GM12864 (cell line): ENCODE data around the gene CDH13.

ENCODE experiments used
- DNase-seq: peaks from one replicate; pipeline ENCODE4 v3.0.0-alpha.2; 2011; ENCODE audit warnings: low read depth
- H3K4me3 ChIP-seq: 2 replicates; pipeline ENCODE4 v1.5.1; 2011; ENCODE audit warnings: mild to moderate bottlenecking, low read depth, low read length, control low read depth
- TF ChIP-seq, protein P1 (sequence below): IDR thresholded peaks from 2 replicates; pipeline ENCODE4 v1.5.1; 2011; ENCODE audit warnings: low read depth, mild to moderate bottlenecking, moderate library complexity, low read length, control low read depth, inconsistent platforms; ENCODE audit errors: missing control alignments

CDH13 gene

DNA sequence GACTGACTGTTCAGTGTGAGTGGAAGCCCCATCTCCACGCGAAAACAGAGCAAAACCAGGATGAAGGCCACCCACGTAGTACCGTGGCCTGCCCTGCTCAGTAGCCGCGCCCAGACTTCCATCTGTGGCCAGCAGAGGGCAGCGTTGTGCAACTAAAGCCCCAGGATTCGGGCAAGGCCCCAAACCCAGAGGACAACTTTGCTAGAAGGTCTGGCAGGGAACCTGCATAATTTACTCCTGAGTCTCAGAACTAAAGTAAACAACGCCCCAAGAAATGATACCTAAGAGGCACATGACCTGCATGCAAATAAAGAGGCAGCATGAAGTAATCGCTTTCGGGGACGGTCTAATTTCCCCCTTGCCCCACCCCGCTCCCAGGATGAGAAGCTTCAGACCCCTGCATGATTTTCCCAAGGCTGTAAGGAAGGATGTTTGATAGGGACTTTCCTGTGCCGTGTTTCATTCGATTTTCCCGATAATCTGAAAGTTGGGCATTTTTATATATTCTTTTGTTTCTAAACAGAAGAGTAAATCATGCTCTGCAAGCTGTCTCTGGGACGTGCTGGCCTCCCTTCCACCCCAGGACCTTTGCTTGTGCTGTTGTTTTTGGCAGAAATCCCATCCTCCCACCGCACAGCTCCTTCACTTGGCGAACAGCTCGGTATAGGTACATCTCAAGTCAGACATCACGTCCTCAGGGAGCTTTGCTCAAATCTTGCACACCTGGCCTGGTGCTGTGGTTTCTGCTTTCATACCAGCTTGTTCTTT is 1199.6 kb downstream of the CDH13 start:
- H3K4me3 ChIP-seq = no peak overlapping the region
- DNase-seq = no peak
- TF ChIP-seq, protein P1, sequence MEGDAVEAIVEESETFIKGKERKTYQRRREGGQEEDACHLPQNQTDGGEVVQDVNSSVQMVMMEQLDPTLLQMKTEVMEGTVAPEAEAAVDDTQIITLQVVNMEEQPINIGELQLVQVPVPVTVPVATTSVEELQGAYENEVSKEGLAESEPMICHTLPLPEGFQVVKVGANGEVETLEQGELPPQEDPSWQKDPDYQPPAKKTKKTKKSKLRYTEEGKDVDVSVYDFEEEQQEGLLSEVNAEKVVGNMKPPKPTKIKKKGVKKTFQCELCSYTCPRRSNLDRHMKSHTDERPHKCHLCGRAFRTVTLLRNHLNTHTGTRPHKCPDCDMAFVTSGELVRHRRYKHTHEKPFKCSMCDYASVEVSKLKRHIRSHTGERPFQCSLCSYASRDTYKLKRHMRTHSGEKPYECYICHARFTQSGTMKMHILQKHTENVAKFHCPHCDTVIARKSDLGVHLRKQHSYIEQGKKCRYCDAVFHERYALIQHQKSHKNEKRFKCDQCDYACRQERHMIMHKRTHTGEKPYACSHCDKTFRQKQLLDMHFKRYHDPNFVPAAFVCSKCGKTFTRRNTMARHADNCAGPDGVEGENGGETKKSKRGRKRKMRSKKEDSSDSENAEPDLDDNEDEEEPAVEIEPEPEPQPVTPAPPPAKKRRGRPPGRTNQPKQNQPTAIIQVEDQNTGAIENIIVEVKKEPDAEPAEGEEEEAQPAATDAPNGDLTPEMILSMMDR = peak; percentile 94

DNA sequence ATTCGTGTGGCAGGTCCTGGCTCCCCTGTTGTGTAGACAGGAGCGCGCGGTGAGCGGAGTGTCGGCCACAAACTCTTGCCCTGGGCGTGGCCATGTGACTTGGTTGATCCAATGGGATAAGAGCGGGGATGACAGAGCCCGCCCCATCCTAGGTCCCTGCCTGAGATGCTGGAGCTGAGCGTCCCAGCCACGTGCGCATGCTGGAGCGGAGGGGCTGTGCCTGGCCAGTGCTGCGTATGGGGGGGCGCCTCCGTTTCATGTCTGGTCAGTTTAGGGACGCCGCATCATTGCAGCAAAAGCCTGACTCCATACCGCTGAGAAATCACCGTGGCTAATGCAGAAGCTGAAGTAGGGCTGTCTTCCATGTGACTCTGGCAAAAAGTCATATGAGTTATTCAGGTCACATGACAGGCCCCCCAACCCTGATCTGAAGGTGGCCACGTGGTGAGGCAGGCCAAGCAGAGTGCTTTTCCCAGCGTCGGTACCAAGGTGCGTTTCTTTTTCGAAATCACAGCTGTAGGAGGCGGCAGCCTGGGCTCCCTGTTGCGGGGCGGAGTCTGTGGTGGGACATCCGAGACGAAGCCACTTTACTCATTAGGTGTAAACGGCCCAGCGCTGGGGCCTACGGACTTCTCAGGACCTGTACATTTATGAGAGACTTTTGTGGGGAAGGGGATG is 1203.5 kb downstream of the CDH13 start:
- TF ChIP-seq, protein P1 = no peak
- no peak overlapping the region for H3K4me3 ChIP-seq
- DNase-seq = no peak

DNA sequence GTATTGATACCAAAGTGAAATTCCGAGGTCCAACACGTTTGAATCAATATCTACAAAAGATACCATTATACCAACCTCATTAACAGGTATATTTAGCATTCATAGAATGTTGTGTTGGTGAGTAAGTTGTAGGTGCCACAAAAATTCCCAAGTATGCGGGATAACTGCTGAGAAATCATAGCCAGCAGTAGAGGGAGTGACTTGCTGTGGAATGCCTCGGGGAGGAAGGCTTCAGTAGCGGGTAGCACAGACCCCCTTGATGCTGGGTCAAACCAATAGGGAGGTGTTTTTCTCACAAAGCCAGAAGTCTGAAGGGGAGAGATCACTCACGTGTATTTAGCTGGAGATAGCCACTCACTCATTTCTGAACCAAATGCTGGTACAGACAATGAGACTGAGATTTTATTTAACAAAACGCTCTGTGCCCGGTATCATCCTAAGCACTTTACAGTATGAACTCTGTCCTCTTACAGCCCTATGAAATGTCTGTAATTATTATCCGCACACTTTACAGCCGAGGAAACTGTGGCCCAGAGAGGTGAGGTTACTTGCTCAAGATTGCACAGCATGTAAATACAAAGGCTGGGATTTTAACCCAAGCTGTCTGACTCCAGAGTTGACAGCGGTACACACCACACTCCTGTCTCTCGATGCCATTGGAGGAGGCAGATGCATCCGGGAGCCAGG is 1204.1 kb downstream of the CDH13 start:
- H3K4me3 ChIP-seq = no peak overlapping the region
- DNase-seq = no peak
- TF ChIP-seq, protein P1 = no peak

DNA sequence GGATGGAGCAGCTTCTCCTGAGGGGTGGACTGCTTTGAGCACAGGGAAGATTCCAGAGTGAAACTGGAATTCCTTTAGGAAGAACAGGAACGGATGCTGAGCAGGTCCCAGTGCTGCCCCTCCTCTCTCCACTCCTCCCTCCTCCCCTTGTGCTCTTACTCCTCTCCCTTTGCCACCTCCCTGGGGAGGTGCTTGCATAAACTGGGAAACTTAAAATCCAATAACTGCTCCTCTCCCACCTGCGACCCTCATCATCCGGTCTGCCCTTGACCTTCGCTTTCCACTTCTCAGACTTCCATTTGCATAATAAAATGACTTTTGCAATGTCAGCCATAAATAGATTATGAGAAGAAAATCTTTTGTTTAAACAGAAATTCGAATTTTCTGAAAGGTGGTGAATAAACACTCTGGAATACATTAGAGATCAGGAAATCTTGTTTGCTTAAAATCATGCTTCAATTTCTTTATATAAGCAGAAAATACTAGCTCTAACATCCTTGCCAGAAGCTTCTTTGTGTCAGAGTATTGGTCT is 1204.8 kb downstream of the CDH13 start:
- no peak for DNase-seq
- TF ChIP-seq, protein P1 = no peak
- H3K4me3 ChIP-seq = no peak overlapping the region

DNA sequence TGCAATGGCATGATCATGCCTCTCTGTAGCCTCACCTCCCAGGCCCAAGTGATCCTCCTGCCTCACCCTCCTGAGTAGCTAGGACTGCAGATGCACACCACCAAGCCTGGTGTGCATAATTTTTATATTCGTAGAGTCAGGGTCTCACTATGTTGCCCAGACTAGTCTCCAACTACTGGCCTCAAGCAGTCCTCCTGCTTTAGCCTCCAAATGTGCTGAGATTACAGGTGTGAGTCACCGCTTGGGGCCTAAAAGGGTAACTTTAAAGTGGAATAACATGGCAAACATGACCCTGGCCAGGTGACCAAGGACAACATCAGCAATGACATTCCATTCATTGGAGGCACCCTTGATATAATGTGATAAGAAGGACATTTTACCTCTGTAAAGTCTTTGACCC is 1207.2 kb downstream of the CDH13 start:
- DNase-seq = no peak

DNA sequence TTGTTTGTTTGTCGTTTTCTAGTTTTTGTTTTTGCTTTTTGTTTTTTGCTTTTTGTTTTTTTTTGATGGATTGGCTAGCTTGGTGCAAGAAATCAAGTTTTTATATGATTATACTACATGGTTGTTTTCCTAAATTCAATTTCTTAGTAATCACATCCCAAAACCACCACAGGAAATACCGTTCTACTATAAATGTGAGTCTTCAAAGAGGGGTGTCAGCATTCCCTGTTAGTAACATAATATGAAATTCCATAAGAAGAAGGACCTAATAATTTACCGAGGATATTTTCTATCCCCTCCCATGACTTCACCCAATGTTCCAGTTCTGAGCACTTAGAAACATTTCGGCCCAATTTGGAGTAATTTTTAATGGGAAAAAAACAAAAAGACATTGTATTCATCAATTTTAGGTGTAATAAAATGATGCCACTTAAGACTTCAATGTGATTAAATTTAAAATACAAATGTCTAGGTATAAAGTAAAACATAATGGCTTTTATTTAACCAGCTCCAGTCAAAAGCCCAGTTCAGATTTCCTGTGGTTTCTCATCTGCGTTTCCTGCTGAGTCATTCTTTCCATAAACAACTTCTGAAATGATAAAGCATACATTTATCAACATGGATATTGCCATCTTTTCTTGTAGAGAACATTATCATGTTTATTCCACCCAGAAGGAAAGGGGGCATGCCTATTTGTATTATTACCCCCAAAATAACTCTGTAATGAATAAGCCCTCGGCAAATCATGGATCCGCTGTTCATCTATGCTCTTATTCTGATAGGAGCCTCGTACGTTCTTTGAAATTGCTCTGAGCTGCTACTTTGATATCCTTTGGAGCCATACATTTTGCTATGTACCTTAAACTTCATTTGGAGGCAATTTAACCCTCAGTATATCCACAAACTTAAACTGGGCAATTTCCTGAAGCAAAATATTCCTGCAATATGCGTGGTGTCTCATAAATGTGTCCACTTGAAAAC is 1209.1 kb downstream of the CDH13 start:
- no peak overlapping the region for H3K4me3 ChIP-seq
- TF ChIP-seq, protein P1 = no peak
- no peak for DNase-seq

More for the DNA sequence above, 1207.2 kb downstream of the CDH13 start:
- no peak overlapping the region for H3K4me3 ChIP-seq
- TF ChIP-seq, protein P1 = no peak
